SIG-M5 (cell line): ENCODE data around the gene PHLDA3.
"Not testable (repeated sequence)": the region's sequence is repeated elsewhere in the genome, so short reads cannot be mapped to it uniquely, and the experiment has no call there.

Experiments used
- DNase-seq: peaks from one replicate; lab custom pipeline; 2025; lab: John Stamatoyannopoulos, UW

The PHLDA3 gene

DNA sequence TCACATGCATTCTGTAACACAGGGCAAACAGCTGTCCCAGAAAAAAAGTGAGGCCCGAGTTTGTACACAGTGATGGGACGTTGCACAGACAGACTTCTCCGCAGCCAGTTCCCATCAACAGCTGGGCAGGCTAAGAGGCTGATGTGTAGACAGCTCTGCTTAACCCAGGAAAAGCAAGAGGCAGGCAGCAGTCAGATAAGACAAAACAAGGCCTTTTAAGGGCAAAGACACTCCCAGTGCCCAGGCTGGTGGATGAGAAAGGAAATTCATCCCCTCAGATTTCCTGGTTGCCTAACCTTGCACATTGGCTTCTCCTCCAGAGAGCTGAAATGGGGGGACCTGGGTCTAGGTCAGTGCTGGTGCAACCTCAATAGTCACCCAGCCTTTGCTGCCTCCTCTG lies 17.2 kb upstream of the PHLDA3 start:
- no peak for DNase-seq

DNA sequence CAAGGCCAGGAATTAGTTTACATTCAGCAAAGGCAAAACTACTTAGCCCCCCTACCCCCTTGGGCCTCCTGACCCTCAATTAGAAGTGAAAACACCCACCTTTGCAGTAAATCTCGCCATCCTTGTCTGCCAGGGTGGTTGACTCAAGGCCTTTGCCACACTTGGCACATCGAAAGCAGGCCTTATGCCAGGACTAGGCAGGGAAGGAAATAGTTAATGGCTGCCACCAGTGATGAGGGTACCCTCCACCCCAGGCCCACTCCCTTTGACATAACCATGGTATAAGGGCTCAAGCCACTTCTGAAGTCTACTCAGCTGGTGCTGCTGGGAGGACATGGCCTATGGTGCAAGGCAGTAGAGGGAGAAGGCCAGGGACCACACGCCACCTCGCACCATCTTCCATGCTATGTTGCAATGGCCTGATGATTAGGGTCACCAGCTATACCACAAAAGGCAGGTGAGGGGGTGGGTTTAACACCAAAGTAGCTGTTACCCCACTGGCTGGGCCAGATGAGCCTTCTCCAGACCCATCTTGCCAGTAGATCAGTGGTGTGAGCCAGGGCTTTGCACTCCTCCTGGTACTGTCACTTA lies 16.3 kb upstream of the PHLDA3 start:
- DNase-seq = no peak

DNA sequence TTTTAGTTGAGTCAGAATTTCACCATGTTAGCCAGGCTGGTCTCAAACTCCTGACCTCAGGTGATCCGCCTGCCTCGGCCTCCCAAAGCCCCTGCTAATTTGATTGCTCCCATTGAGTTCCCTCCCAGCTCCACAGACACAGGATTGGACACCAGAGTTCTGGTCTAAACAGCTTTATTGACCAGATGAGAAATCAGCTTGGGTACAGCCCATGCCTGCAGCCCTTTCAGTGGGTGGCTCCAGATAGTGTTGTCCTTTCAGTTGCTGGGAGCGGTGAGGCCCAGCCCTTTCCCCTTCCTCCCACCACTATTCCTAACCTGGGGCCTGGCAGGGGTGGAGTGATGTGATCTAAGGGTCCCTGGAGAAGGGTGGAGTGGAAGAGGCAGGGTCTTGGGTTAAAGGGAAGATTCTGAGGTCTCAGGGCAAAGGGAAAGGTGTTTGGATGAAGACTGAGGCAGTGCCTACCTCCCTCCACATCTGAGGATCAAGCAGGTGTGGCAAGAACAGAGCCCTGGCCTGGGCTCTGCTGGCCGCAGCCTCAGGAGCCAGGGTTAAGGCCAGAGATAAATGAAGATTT lies 14.5 kb upstream of the PHLDA3 start:
- DNase-seq = no peak

DNA sequence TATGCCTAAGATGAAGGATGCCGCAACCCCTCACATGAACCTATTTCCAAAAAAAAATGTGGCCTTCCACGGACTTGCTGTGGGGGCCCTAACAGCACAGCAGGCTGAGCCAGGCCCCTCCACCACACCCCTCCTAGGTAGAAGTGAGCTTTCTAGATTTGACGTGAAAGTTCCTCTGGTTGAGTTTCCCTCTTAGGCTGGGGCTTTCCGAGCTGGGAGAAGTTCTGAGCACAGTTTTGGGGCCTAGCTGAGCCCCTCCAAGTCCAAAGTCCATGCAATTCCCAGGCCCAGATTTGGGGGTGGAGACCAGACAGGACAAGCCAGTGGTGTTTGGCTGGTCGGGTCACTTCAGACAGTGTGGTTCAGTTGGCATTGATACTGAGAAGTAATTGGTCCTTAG lies 13.8 kb upstream of the PHLDA3 start:
- DNase-seq = no peak

DNA sequence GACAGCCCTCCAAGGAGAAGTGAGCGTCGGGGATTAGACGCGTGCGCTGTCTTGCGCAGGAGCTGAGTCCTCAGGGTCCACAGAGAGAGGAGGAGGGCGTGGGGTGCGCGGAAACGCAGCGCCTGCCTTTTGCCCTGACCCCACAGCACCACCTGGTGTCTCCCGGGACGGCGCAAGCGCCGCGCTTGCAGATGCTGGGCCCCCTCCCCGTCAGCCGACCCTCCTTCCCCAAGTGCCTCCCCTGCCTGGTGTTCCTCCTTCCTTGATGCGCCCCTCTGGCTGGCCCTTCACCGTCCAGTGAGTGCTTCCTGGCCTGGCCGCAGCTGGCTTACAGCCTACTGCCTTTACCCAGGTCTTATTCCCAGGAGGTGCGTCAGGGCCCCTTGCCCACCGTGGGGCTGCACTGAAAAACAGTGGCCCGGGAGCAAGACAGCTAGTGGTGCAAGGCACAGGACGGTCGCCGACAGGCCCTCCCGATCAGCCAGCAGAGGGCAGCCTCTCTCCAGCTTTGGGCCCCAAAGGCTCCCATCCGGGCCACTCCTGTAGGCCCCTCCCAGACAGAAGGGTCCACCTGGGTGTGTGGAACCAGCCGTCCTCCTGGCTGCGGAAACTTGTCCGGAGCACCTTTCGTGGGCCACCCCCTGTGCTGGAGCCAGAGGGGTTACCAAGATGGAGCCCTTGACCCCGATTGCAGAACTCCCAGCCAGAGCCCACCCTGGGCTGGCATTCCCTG lies 12.9 kb upstream of the PHLDA3 start:
- DNase-seq = no peak

DNA sequence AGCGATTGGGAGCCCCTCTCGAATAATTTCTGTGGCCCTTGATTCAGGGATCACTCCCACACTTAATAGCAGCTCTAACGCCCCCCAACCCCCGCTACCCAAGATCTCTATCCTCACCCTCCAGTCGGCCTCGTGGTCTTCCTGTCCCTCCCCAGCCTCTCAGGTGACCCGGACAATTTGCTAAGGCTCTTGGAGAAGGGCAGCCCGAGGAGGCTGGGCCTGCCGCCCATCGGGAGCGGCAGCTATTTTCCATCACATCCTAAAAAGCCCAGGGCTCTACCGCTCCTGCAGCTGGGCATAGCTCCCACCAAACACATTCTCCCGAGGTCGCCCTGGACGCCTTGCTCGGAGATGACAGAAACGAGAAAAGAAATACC lies 12.0 kb upstream of the PHLDA3 start:
- no peak for DNase-seq

DNA sequence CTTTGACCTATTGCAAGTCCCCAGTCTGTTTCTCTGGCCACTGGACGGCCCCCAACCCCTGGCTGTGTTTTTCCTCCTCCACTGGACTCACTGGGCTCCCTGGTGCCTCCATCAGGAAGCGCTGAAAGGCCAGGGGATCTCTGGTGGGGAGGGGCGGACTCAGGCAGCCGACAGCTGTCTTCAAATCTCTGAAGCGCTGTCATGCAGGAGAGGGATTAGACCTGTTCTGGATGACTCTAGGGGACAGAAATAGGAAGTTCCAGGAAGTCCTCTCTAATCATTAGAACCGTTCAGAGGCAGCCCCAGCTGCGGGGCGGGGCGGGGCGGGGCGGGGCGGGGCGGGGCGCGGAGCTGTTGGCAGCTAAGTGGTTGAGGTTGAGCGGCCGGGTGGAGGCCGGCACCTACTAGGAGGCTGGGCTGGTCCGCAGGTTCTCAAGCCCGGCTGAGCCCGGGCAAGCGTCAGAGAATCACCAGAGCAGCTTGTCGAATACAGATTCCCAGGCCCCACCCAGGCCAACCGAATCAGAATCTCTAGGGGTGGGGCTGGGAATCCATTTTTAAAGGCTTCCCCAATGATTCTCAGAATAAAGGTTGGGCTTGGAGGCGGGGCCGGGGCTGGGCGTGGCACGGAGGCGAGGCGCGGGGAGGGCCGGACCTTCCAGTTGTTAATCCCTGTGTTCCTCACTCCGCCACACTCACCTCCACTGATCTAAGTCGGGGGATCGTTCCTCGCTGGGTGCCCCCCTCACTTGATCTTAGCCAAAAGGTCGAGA lies 11.4 kb upstream of the PHLDA3 start:
- DNase-seq = peak; percentile 53

DNA sequence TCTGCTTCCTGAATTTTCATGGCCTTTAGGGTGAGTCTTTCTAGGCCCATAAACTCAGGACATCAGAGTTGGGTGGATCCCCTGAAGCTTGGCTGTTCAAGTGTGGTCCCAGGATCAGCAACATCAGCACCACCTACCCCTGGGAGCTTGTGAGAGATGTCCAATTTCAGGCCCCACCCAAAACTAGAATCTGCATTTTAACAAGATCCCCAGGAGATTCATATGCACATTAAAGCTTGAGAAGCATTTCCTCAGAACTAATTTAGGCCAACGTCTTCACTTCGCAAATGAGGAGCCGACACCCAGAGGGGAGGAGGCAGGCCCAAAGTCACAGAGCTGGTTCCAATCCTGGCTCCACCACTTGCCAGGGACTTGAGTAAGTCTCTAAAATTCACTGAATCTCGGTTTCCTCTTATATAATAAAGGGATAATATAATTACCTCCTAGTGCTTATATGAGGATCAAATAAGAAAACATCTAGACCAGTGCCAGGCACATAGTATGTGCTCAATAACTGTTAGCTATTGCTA lies 10.3 kb upstream of the PHLDA3 start:
- no peak for DNase-seq

DNA sequence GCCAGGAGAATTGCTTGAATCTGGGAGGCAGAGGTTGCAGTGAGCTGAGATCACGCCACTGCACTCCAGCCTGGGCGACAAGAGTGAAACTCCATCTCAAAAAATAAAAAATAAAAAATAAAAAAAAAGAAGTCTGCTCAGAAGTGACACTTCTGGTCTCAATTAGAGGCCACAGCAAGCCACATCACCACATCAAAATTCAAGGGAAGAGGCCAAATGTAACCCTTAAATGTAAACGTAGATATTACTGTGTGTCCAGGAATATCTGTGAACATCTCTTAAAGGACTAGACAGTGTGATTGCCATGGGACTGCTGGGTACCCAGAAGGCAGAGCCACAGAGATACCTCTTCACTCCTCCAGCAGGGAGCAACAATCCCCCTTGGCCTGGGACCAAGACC lies 9.7 kb upstream of the PHLDA3 start:
- not testable (repeated sequence) for DNase-seq

DNA sequence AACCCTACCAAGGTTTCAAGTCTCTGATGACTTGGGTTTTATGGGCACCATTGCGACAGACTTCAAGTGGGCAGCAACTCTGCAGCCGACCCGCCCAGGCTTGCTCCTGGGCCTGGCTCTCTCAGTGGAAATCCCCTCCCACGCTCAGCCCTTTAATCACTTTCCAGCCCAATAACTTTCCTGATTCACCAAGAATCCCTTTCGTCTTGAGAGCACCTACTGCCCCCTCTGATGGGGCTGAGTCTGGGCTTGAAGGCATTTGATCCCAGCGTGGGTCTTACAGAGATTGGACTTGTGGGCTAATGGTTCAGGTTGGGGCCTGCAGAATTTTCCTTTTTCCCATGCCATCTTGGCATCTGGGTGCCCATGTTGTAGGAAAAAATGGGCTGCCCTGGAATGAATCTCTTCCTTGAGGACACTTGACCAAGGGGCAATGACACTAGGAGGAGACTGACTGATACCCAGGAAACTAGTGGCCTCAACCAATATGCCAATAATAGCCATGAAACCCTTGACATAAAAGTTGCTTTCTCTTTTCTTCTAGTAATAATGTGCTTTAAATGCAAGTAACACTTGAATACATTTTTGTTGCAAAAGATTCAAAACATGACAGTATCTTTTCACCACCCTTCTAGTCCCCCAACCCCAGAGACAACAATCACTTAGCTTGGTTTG lies 7.8 kb upstream of the PHLDA3 start:
- DNase-seq = no peak

DNA sequence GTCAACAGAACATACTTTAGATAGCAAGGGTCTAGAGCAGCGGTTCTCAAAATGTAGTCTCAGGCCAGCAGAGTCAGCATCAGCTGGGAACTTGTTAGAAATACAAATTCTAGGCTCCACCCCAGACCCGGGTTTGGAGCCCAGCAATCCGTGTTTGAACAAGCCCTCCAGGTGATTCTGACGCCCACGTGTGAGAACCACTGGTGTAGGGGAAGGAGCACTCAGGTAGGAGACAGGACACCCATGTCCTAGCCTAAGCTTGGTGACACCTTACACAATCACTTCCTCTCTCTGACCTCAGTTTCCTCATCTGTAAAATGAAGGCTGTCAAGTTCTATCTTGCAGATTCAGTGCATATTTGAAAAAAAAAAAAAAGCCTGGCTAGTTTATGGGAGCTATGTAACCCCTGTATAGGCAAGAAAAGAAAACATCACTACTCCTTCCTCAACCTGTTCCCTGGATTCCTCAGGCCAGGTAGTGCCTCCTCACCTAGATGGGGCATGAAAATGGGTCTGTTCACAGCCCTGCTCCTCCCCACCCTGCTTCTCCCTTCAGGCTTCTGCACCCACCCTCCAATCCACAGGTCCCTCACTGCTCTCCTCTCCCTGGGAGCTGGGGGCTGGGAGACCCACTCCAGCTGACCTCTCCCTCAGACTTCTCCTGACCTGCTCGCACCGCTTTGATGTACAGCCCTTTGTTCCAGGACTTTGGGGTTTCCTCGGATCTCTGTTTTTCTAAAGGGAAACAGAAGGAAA lies 7.1 kb upstream of the PHLDA3 start:
- no peak for DNase-seq

DNA sequence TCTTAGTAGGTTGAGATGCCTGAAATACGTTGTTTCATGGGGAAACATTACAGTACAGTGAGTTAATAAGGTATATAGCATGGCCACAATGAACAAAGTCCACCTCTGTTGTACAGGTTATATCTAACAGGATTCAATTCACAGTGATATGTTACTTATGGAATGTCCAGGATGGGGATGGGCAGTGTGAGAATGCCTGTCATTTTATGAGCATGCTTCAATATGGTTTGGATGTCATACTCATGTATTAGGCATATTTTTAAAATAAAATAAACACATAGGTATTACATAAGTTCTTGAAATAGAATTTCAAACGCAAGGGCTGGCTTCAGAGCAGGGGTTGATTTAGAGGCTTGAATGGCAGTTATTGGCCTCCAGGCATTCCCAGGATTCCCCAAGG lies 6.1 kb upstream of the PHLDA3 start:
- DNase-seq = no peak

DNA sequence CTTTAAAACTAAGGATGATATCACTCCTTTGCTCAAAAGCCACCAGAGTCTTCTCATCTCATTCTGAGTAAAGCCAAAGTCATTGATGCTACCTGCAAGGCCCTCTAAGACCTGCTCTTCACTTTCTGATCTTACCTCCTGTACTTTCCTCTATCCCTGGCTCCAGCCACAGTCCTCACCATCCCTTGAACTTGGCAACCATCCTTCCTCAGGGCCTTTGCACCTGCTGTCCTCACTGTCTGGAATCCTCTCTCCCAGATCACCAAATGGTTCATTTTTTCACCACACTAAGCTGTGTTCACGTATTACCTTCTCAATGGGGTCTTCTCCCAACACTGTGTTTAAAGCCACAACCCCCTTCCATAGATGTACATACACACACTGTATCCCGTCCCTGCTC lies 4.3 kb upstream of the PHLDA3 start:
- DNase-seq = no peak

DNA sequence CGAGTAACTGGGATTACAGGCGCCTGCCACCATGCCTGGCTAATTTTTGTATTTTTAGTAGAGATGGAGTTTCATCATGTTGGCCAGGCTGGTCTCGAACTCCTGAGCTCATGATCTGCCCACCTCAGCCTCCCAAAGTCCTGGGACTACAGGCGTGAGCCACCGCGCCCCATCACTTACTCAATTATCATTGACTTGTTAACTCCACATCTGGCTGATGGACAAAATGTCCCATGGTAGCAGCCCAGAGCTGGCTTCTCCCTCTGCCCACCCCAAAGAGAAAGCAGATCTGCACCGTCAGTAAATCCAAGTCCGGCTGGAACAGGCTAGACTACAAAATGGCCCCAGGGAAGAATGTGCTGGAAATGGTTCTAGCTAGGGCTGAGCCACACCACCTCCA lies 3.3 kb upstream of the PHLDA3 start:
- DNase-seq = not testable (repeated sequence)

DNA sequence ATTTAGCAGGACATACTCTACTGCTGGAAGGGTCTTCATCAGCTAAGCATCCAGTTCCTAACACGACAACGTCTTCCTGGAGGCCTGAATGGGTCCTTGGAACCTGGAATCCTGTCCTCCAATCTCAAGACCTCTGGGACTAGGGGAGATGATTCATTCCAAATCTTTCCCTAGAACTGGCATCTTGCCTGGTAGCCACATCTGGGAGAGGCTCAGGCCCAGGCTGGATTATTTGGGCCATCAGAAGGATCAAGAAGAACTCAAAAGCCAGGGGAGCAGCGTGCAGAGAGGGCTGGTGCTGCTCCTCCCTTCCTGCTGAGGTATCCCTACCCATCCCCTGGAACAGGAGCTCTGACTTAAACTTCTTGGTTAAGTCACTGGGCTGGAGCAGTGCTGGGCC lies 2.8 kb upstream of the PHLDA3 start:
- no peak for DNase-seq

DNA sequence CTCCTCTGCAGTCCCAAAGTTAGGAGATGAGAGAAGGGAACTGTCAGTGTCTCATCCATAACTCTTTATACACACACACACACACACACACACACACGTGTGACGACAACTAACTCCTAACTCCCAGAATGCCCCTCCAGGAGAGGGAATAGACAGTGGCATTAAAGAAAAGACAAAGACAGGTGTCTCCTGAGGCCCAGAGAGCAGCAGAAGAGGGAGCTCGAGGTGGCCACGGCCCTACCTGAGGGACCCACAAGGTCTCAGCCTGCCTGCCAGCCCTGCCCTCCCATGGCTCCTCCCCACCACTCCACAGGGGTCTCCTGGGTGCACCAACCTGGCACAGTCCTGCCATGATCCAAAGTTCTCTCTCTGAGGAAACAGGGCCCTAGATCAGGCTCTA lies 1.6 kb upstream of the PHLDA3 start:
- DNase-seq = no peak

DNA sequence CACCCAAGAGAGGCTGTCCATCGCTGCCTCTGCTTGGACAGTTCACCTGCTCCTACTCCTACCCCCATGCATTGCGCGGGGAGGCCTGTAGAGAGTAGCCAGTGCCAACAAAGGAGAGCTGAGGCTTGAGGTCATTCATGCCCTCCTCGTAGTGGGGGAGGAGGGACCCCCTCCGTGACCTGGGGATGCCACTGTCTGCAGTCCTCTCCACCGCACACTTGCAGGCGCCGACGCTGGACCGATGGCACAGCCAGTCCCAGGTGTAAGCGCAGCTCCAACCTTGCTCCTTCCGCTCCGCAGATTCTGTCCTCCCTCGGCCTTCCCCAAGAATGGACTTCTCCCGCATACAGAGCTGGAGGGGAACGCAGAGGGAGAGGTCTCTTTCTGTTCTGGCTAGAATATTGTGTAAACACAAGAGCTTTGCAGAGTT lies 672 bp upstream of the PHLDA3 start:
- no peak for DNase-seq

DNA sequence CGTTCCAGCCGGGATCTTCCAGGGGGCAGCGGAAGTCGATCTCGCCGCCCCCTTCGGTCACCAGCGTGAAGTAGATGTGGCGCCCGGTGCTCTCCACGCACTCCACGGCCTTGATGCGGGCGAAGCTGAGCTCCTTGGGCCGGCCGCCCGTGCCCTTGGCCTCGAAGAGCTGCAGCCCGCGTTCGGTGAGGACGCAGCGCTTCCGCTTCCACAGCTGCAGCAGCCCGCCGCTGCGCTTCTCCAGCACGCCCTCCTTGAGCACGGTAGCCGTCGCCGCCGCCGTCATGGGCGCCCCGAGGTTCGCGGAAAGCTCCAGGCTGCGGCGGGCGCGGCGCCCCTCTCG lies 516 bp downstream of the PHLDA3 start:
- no peak for DNase-seq

DNA sequence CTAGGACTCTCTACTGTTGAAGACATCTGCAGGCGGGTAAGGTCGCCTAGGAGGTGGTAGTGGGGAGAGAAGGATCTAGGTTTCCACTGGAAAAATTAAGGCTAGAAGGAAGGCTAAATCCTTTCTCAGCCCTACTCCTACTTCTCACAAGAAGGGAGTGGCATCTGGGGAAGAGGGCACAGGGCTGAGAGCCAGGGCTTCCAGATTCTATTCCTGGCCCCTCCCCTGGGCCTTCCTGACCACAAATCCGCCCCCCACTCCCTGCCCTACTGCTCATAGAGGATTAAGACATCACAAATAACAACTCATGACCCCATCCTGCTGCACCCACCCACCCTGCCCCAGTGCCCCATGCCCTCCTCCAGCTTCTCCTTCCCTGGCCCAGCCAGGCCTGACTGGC lies 2.5 kb downstream of the PHLDA3 start:
- no peak for DNase-seq

DNA sequence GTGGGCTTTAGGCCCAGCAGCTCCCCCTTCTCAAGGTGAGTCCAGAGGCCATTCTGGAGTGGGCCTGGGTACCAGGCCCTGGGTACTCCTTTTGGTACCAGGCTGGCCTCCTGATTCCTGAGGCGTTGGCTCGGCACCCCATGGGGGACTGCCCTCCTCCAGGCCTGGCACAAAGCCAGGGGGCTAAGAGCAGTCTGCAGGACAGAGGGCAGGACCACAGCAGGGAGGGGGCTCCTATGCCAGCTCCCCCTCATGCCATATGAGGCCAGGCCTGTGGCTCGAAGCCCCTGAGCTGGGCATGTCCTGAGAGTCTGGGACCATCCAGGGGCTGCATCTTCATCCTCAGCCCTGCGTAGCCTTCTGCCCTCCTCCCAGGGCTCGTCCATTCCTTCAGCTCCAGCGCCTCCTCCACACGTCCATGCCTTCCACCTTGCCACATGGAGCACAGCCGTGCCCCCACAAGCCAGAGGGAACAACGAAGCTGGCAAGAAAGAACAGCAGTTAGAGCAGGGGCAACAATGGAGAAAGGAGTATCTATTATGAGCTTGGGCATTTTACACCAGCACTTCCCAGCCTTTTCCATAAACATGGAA lies 3.2 kb downstream of the PHLDA3 start:
- DNase-seq = no peak

DNA sequence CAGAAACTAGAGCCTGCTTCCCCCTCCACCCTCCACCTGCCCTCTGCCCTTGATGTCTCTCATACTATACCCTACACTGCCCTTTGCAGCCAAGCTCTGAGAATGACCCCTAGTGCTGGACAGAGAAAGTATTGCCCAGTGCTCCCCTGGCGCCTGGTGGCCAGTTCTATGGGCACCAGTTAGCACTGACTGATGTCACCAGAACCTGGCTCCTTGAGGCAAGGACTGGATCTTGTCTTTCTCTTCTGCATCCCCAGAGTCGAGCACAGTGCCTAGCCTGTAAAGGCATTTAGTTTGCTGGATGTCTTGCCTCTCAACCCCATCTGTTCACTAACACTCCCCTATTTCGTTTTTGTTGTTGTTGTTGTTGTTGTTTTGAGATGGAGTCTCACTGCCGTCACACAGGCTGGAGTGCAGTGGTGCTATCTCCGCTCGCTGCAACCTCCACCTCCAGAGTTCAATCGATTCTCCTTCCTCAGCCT lies 5.9 kb downstream of the PHLDA3 start:
- DNase-seq = no peak
